Gastrocnemius medialis (tissue), 4 donors: Measurements from ENCODE around the gene AKAP6. TPM values are rescaled to one million over a fixed set of nuclear protein-coding genes. Genes with fewer than 3 reads are reported as not detected.

ENCODE experiments used
- ATAC-seq, 2 donors: fragments of 150-250 bp; one replicate each; pipeline ENCODE4 v1.9.1; 2016
- DNase-seq, 2 donors: peaks; one replicate each; pipeline ENCODE4 v3.0.0-alpha.2; 2019
- H3K27ac ChIP-seq, 4 donors: fragments of 200-600 bp; sonication (generic); 1 replicate in 1 of 4; 2 replicates in 3 of 4; pipeline ENCODE4 v1.5.1; 2016 to 2018; ENCODE audit warnings: mild to moderate bottlenecking in 2 of 4, moderate library complexity in 1 of 4
- H3K27me3 ChIP-seq, 3 donors: fragments of 200-600 bp; sonication (generic) in 2 of 3; 1 replicate in 1 of 3; 2 replicates in 2 of 3; pipeline versions ENCODE4 v1.5.1 to v1.6.0; 2016 to 2019; ENCODE audit warnings: mild to moderate bottlenecking in 1 of 3, moderate library complexity in 1 of 3
- H3K36me3 ChIP-seq, 2 donors: fragments of 200-600 bp; sonication (generic) in 1 of 2; one replicate each; pipeline ENCODE4 v1.5.1; 2017 to 2018
- H3K4me1 ChIP-seq, 2 donors: fragments of 200-600 bp; sonication (generic) in 1 of 2; one replicate each; pipeline ENCODE4 v1.5.1; 2016 to 2017; ENCODE audit warnings: mild to moderate bottlenecking in 2 of 2
- H3K4me3 ChIP-seq, 4 donors: fragments of 200-600 bp; sonication (generic) in 3 of 4; 1 replicate in 1 of 4; 2 replicates in 3 of 4; pipeline ENCODE4 v1.5.1; 2016 to 2019; ENCODE audit warnings: mild to moderate bottlenecking in 2 of 4
- H3K9me3 ChIP-seq, 3 donors: fragments of 200-600 bp; sonication (generic) in 2 of 3; 1 replicate in 1 of 3; 2 replicates in 2 of 3; pipeline ENCODE4 v1.5.1; 2016 to 2019
- POLR2A ChIP-seq, 2 donors: fragments of 450-650 bp; IDR thresholded peaks; one replicate each; pipeline ENCODE4 v1.6.1; 2017; ENCODE audit warnings: antibody characterized with exemption in 2 of 2, mild to moderate bottlenecking in 2 of 2, moderate library complexity in 2 of 2
- in situ Hi-C, 4 donors: fragments of 200-750 bp; cut with MboI; loops; one replicate each; pipeline versions ENCODE4 v1.15.0 to v1.8.0; 2017; ENCODE audit warnings: low sequenced_read_pairs in 4 of 4
- intact Hi-C: fragments of 100-400 bp; cut with DNase I; formaldehyde crosslinking; loops from one replicate; pipeline ENCODE4 v1.15.1; 2023; ENCODE audit warnings: low total_unique reads
- total RNA-seq, 4 donors: library from RNA; depleted of rRNA; stranded (reverse); fragments of >200 nt; gene quantifications; one replicate each; pipeline versions ENCODE4 v1.1.0 to v1.2.3, GENCODE V29; 2016
- TF ChIP-seq, protein P1 (sequence below), 5 experiments: fragments of 450-650 bp in 3 of 5; fragments of 200-600 bp in 2 of 5; sonication (generic) in 2 of 5; IDR thresholded peaks in 4 of 5; conservative IDR thresholded peaks in 1 of 5; 1 replicate in 4 of 5; 2 replicates in 1 of 5; pipeline ENCODE4 v1.5.1; 2016 to 2019; ENCODE audit warnings: antibody characterized with exemption in 5 of 5, mild to moderate bottlenecking in 3 of 5, moderate library complexity in 3 of 5

Gene AKAP6
- total RNA-seq, 4 donors from 2014 or later = 23.2 to 59.2 (median 32.1) TPM

GRCh38 chr14:32710231-32710671, 381.2 kb downstream of the AKAP6 start:
- no peak for TF ChIP-seq POLR2A (IDR thresholded peaks at IDR 0.05)
- TF ChIP-seq, protein P1, sequence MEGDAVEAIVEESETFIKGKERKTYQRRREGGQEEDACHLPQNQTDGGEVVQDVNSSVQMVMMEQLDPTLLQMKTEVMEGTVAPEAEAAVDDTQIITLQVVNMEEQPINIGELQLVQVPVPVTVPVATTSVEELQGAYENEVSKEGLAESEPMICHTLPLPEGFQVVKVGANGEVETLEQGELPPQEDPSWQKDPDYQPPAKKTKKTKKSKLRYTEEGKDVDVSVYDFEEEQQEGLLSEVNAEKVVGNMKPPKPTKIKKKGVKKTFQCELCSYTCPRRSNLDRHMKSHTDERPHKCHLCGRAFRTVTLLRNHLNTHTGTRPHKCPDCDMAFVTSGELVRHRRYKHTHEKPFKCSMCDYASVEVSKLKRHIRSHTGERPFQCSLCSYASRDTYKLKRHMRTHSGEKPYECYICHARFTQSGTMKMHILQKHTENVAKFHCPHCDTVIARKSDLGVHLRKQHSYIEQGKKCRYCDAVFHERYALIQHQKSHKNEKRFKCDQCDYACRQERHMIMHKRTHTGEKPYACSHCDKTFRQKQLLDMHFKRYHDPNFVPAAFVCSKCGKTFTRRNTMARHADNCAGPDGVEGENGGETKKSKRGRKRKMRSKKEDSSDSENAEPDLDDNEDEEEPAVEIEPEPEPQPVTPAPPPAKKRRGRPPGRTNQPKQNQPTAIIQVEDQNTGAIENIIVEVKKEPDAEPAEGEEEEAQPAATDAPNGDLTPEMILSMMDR (IDR thresholded peaks at IDR 0.05 in 4 of 5, conservative IDR thresholded peaks at IDR 0.05 in 1 of 5) = no peak
- DNase-seq (no peak), ATAC-seq (peak in 1 of 2 donors; percentile 52)
- Histone ChIP-seq H3K9me3 (no peaks in the 10 kb centered on the region), H3K4me1 (peaks cover 29 to 40% of the 10 kb centered on the region in 2 donors), H3K4me3 (peak overlapping the region in 1 of 4 donors; percentile 8), H3K27me3 (no peaks in the 10 kb centered on the region), H3K27ac (peak overlapping the region in 2 of 4 donors; percentile 36 to 62), H3K36me3 (no peaks in the 10 kb centered on the region)
- intact Hi-C loops = loop anchor here (10.0 kb wide), 1 partner anchor 225 kb away; the partner anchor contains the start of gene NPAS3
- in situ Hi-C loops = loop anchor here in 1 of 4 donors (10.0 kb wide), 1 partner anchor 1075 kb away; no protein-coding TSS in a partner anchor

DNA sequence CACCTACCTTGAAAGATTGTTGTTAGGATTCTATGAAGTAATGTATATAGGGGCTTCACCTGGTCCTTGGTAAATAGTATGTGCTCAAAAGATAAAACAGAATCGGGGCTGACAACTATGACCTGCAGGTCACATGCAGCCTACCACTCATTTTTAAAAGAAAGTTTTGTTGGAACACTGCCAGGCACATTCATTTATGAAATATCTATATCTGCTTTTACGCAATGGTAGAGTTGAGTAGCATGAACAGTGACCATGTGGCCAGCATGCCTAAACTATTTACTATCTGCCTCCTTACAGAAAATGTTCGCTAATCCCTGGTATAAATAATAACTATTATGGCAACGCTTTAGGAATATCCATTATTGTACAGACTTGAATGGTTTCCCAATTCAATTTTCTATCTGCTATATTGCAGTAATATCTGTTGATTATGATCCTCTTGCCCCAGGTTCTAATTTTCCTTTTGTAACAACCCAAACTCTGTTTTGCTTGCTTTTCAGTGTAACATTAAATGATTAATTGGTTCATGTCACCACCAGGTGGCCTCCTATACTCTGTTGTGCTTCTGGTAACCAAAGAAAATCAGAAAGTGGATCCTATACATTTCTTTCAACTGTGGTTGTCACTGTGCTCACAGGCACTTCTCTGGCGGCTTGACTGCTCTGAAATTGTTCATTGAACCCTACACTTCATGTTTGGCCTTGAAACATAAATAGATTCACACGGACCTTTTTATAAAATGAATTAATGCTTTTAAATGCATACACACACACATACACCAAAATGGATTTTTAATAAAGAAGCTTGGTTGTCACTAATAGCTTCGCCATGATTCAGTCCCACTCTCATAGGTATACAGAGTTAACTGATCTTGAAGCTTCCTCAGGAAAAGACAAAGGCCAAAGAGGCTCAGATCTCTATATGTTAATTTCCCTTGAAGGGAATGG, 381.9 kb downstream of the AKAP6 start:
- H3K9me3 ChIP-seq = no peaks in the 10 kb centered on the region
- no peaks in the 10 kb centered on the region for H3K36me3 ChIP-seq
- TF ChIP-seq, protein P1 (IDR thresholded peaks at IDR 0.05 in 4 of 5, conservative IDR thresholded peaks at IDR 0.05 in 1 of 5) = peak; percentile 35 to 53 (median 41)
- TF ChIP-seq POLR2A (IDR thresholded peaks at IDR 0.05) = no peak
- peak overlapping the region in 1 of 4 donors; percentile 8 for H3K4me3 ChIP-seq
- in situ Hi-C loops = loop anchor here in 1 of 4 donors (10.0 kb wide), 1 partner anchor 1074 kb away; no protein-coding TSS in a partner anchor
- H3K27me3 ChIP-seq = no peaks in the 10 kb centered on the region
- H3K4me1 ChIP-seq = peaks cover 25 to 40% of the 10 kb centered on the region in 2 donors
- intact Hi-C loops = loop anchor here (10.0 kb wide), 1 partner anchor 224 kb away; the partner anchor contains the start of gene NPAS3
- DNase-seq (no peak), ATAC-seq (peak in 1 of 2 donors; percentile 47)
- peak overlapping the region in 1 of 4 donors; percentile 36 for H3K27ac ChIP-seq

GRCh38 chr14:32713856-32714255, 384.8 kb downstream of the AKAP6 start:
- TF ChIP-seq, protein P1 (IDR thresholded peaks at IDR 0.05 in 4 of 5, conservative IDR thresholded peaks at IDR 0.05 in 1 of 5) = no peak
- H3K27me3 ChIP-seq = no peaks in the 10 kb centered on the region
- in situ Hi-C loops (loop anchor here in 1 of 4 donors (10.0 kb wide), 1 partner anchor 1071 kb away; no protein-coding TSS in a partner anchor), intact Hi-C loops (loop anchor here (10.0 kb wide), 1 partner anchor 221 kb away; the partner anchor contains the start of gene NPAS3)
- no peak for DNase-seq
- no peak overlapping the region for H3K27ac ChIP-seq
- peaks cover 14 to 20% of the 10 kb centered on the region in 2 donors for H3K4me1 ChIP-seq
- no peaks in the 10 kb centered on the region for H3K36me3 ChIP-seq
- ATAC-seq = no peak
- H3K9me3 ChIP-seq = no peaks in the 10 kb centered on the region
- no peak overlapping the region for H3K4me3 ChIP-seq

GRCh38 chr14:32719601-32720000, 390.5 kb downstream of the AKAP6 start:
- in situ Hi-C loops (loop anchor here in 1 of 4 donors (10.0 kb wide), 1 partner anchor 1065 kb away; no protein-coding TSS in a partner anchor), intact Hi-C loops (loop anchor here (10.0 kb wide), 1 partner anchor 215 kb away; the partner anchor contains the start of gene NPAS3)
- no peak for ATAC-seq
- Histone ChIP-seq H3K27me3 (no peaks in the 10 kb centered on the region), H3K4me1 (peaks cover 0 to 4% of the 10 kb centered on the region in 2 donors), H3K9me3 (no peaks in the 10 kb centered on the region), H3K27ac (no peak overlapping the region), H3K4me3 (no peak overlapping the region), H3K36me3 (no peaks in the 10 kb centered on the region)
- TF ChIP-seq, protein P1 (IDR thresholded peaks at IDR 0.05 in 4 of 5, conservative IDR thresholded peaks at IDR 0.05 in 1 of 5) = no peak
- TF ChIP-seq POLR2A (IDR thresholded peaks at IDR 0.05) = no peak
- no peak for DNase-seq
